ENCODE data around the gene NAGS. TPM values are rescaled to one million over a fixed set of nuclear protein-coding genes. Genes with fewer than 3 reads are reported as not detected.

The NAGS gene
- total RNA-seq, 1 donor from 2014 or later, result 0.89 TPM

DNA sequence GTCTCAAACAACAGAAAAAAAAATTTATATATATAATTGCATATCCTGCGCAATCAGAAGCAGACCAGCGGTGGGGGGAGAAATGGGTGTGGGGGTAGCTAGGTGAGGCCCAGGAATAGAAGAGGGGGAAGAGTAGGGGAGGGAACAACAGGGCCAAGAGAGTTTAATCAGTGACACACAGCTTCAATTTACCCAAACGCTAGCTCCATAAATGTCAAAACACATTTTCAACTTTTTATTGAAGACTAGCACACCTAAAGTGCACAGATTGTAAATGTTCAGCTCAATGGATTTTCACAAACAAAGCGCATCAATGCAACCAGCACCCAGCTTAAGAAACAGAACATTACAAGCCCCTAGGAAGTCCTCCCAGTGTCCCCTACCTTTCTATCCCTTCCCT lies 24.8 kb upstream of the NAGS start:
- H3K36me3 Mint-ChIP-seq (ENCODE audit: insufficient read depth), result no peaks in the 10 kb centered on the region
- H3K4me1 Mint-ChIP-seq (ENCODE audit: low read depth), result peaks cover 7% of the 10 kb centered on the region
- H3K27ac Mint-ChIP-seq, result no peak overlapping the region
- TF ChIP-seq, protein P1, sequence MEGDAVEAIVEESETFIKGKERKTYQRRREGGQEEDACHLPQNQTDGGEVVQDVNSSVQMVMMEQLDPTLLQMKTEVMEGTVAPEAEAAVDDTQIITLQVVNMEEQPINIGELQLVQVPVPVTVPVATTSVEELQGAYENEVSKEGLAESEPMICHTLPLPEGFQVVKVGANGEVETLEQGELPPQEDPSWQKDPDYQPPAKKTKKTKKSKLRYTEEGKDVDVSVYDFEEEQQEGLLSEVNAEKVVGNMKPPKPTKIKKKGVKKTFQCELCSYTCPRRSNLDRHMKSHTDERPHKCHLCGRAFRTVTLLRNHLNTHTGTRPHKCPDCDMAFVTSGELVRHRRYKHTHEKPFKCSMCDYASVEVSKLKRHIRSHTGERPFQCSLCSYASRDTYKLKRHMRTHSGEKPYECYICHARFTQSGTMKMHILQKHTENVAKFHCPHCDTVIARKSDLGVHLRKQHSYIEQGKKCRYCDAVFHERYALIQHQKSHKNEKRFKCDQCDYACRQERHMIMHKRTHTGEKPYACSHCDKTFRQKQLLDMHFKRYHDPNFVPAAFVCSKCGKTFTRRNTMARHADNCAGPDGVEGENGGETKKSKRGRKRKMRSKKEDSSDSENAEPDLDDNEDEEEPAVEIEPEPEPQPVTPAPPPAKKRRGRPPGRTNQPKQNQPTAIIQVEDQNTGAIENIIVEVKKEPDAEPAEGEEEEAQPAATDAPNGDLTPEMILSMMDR (IDR thresholded peaks at IDR 0.05; ENCODE audit: unreplicated experiment), result no peak
- H3K9me3 Mint-ChIP-seq (ENCODE audit: low read depth), result no peaks in the 10 kb centered on the region
- DNase-seq (ENCODE audit: low spot score, unreplicated experiment), result no peak
- peaks cover 66% of the 10 kb centered on the region for H3K27me3 Mint-ChIP-seq
- H3K4me3 Mint-ChIP-seq (ENCODE audit: low read depth), result no peak overlapping the region

DNA sequence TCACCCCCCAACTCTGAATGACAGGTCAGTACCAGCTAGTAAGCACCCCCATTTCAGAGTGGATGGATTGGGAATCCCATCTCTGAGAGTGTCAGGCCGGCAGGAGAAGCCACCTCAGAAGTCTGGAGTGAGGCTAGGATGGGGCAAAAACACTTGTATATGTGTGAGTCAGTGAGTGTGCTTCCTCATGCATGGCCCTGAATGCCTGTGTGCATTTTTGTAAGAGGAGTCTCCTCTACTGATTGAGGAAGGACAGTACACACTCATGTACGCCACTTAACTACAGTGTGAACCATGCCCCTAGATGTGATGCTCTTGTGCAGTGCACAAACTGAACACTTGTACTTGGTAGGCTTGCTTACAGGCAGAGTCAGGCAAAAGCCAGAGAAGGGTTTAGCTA lies 22.3 kb upstream of the NAGS start:
- Mint-ChIP-seq H3K9me3 (ENCODE audit: low read depth) (no peaks in the 10 kb centered on the region), H3K27ac (no peak overlapping the region), H3K36me3 (ENCODE audit: insufficient read depth) (no peaks in the 10 kb centered on the region), H3K4me3 (ENCODE audit: low read depth) (no peak overlapping the region), H3K4me1 (ENCODE audit: low read depth) (peaks cover 4% of the 10 kb centered on the region), H3K27me3 (peaks cover 79% of the 10 kb centered on the region)
- TF ChIP-seq, protein P1 (IDR thresholded peaks at IDR 0.05; ENCODE audit: unreplicated experiment), result no peak
- no peak for DNase-seq (ENCODE audit: low spot score, unreplicated experiment)

DNA sequence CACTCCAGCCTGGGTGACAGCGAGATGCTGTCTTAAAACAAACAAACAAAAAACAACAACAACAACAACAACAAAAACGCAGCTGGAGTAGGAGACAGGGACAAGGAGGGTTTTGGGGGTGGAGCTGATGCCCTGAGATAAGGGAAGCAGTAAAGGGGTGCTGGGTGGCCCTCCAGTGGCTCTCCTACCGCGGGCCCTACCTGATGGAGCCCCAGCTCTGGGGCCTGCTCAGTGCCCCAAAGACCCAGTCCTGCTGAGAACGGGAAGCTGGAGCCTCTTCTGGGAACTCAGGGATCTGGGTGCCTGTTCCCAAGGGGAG lies 21.3 kb upstream of the NAGS start:
- TF ChIP-seq, protein P1 (IDR thresholded peaks at IDR 0.05; ENCODE audit: unreplicated experiment), result no peak
- no peak overlapping the region for H3K27ac Mint-ChIP-seq
- peaks cover 80% of the 10 kb centered on the region for H3K27me3 Mint-ChIP-seq
- peaks cover 2% of the 10 kb centered on the region for H3K4me1 Mint-ChIP-seq (ENCODE audit: low read depth)
- no peaks in the 10 kb centered on the region for H3K36me3 Mint-ChIP-seq (ENCODE audit: insufficient read depth)
- H3K4me3 Mint-ChIP-seq (ENCODE audit: low read depth), result peak overlapping the region; percentile 45
- DNase-seq (ENCODE audit: low spot score, unreplicated experiment), result no peak
- H3K9me3 Mint-ChIP-seq (ENCODE audit: low read depth), result no peaks in the 10 kb centered on the region

DNA sequence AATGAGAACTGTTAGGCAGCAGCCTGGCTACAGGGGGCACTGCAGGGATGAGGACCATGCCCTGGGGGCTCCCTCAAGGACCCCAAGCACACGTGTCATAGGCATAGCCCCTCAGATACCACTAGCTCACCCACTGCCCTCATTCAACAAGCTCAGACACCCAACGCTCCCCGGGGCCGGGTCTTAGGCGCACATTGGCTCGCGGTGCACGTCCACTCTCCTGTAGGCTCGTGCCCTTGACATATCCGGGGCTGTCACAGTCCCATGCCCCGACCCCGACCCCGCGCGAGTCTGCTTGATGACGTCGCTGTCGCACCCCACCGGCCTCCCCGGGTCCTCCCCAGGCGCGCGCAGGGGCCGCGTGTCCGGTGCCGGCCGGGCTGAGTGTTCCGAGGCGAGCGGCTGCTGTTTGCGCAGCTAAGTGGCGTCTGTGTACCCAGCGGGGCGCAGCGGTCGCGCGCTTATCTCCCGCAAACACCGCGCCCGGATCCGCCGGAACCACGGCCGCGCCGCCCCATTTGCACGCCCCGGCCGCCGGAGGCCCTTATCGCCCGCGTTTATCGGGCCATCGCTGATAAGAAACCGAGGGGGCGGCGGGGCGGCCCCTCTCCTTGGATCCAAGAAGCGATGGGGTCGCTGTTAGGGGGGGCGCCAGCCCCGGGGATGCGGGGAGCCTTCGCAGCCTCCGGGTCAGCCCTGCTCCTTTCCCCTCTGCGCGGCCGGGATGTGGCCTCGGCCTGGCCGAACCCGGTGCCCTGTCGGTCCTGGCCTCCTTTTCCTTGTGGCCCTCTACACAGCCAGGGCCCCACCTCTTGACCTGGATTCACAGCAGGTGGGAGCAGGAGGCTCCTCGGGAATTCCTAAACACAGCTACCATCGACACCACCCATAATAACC lies 20.7 kb upstream of the NAGS start:
- Mint-ChIP-seq H3K27me3 (peaks cover 80% of the 10 kb centered on the region), H3K9me3 (ENCODE audit: low read depth) (no peaks in the 10 kb centered on the region), H3K36me3 (ENCODE audit: insufficient read depth) (no peaks in the 10 kb centered on the region), H3K4me3 (ENCODE audit: low read depth) (peak overlapping the region; percentile 45), H3K4me1 (ENCODE audit: low read depth) (peaks cover 2% of the 10 kb centered on the region), H3K27ac (no peak overlapping the region)
- TF ChIP-seq, protein P1 (IDR thresholded peaks at IDR 0.05; ENCODE audit: unreplicated experiment), result peak; percentile 59
- DNase-seq (ENCODE audit: low spot score, unreplicated experiment), result peak; percentile 55

DNA sequence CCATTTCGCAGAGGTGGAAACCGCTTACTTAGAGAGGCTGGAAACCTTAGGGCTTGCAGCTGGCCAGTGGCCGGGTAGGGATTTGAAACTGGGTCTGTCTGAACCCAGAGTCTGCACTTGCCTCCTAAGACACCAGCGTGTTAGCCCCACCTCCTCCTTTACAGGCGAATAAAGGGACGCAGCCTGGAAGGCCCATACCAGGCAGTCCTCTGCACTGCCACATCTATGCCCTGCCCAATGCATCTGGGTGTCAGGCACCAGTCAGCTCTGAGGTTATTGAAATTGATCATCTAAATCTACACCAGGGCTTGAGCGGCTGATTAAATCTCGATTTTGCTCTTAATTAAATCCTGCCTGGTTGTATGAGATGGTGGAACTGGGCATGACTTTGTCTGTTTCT lies 19.9 kb upstream of the NAGS start:
- no peak for DNase-seq (ENCODE audit: low spot score, unreplicated experiment)
- TF ChIP-seq, protein P1 (IDR thresholded peaks at IDR 0.05; ENCODE audit: unreplicated experiment), result no peak
- H3K9me3 Mint-ChIP-seq (ENCODE audit: low read depth), result no peaks in the 10 kb centered on the region
- peak overlapping the region; percentile 40 for H3K4me3 Mint-ChIP-seq (ENCODE audit: low read depth)
- H3K36me3 Mint-ChIP-seq (ENCODE audit: insufficient read depth), result no peaks in the 10 kb centered on the region
- no peak overlapping the region for H3K27ac Mint-ChIP-seq
- peaks cover 76% of the 10 kb centered on the region for H3K27me3 Mint-ChIP-seq
- H3K4me1 Mint-ChIP-seq (ENCODE audit: low read depth), result peaks cover 2% of the 10 kb centered on the region

Data from progenitor cell of endocrine pancreas (in vitro differentiated cells).